GM23338 (cell line): ENCODE measurements around the gene PTPRC. TPM values are rescaled to one million over a fixed set of nuclear protein-coding genes. Genes with fewer than 3 reads are reported as not detected.

ENCODE experiments used
- ATAC-seq: fragments of 200-7000 bp; cut with Tn5 transposase; 3 replicates; pipeline ENCODE4 v1.9.1; 2020
- DNase-seq: peaks from one replicate; pipeline ENCODE4 v3.0.0-alpha.2; 2015; ENCODE audit warnings: low spot score
- H2AFZ ChIP-seq: fragments of 200-600 bp; sonication (generic); 2 replicates; pipeline ENCODE4 v1.8.0; 2016; ENCODE audit warnings: antibody characterized with exemption, mild to moderate bottlenecking, moderate library complexity
- H3F3A ChIP-seq: fragments of 200-600 bp; sonication (generic); replicated peaks from 2 replicates; pipeline ENCODE4 v1.8.0; 2017; ENCODE audit warnings: antibody characterized with exemption, mixed run types, low read depth
- H3K27ac ChIP-seq: fragments of 200-600 bp; sonication (generic); 2 replicates; pipeline ENCODE4 v1.6.1; 2016; ENCODE audit warnings: low read depth
- H3K27me3 ChIP-seq: fragments of 200-600 bp; sonication (generic); 2 replicates; pipeline ENCODE4 v1.8.0; 2016; ENCODE audit warnings: mild to moderate bottlenecking, mixed run types, moderate library complexity; ENCODE audit not compliant: insufficient read depth
- H3K36me3 ChIP-seq: fragments of 200-600 bp; sonication (generic); 2 replicates; pipeline ENCODE4 v1.8.0; 2016; ENCODE audit warnings: mild to moderate bottlenecking; ENCODE audit not compliant: insufficient read depth
- H3K4me1 ChIP-seq: fragments of 200-600 bp; sonication (generic); 2 replicates; pipeline ENCODE4 v1.8.0; 2016; ENCODE audit warnings: mild to moderate bottlenecking, moderate library complexity; ENCODE audit not compliant: insufficient read depth
- H3K4me2 ChIP-seq: fragments of 200-600 bp; sonication (generic); 2 replicates; pipeline ENCODE4 v1.7.1; 2017; ENCODE audit warnings: mixed run types
- H3K4me3 ChIP-seq: fragments of 200-600 bp; sonication (generic); 2 replicates; pipeline ENCODE4 v1.6.1; 2016; ENCODE audit warnings: mixed run types
- H3K79me2 ChIP-seq: fragments of 200-600 bp; sonication (generic); replicated peaks from 2 replicates; pipeline ENCODE4 v1.8.0; 2017; ENCODE audit warnings: mild to moderate bottlenecking; ENCODE audit not compliant: insufficient read depth
- H3K9me2 ChIP-seq: fragments of 200-600 bp; sonication (generic); 2 replicates; pipeline ENCODE4 v1.8.0; 2017; ENCODE audit not compliant: insufficient read depth
- H4K20me1 ChIP-seq: fragments of 200-600 bp; sonication (generic); replicated peaks from 2 replicates; pipeline ENCODE4 v1.8.0; 2017; ENCODE audit warnings: mild to moderate bottlenecking; ENCODE audit not compliant: insufficient read depth
- H3K27ac Mint-ChIP-seq: 2 replicates; pipeline ENCODE4 v1.8.0; 2020; ENCODE audit warnings: inconsistent platforms, mild to moderate bottlenecking, moderate library complexity, mixed read lengths
- H3K27me3 Mint-ChIP-seq: 3 replicates; pipeline ENCODE4 v1.8.0; 2022; ENCODE audit warnings: low read depth, mild to moderate bottlenecking, moderate library complexity, mixed read lengths, inconsistent platforms; ENCODE audit not compliant: insufficient read depth, poor library complexity
- H3K36me3 Mint-ChIP-seq: 3 replicates; pipeline ENCODE4 v1.8.0; 2021; ENCODE audit warnings: low read depth, mild to moderate bottlenecking, inconsistent platforms, moderate library complexity, mixed read lengths
- H3K4me1 Mint-ChIP-seq: 3 replicates; pipeline ENCODE4 v1.8.0; 2020; ENCODE audit warnings: mild to moderate bottlenecking, inconsistent platforms, mixed read lengths
- H3K4me3 Mint-ChIP-seq: 3 replicates; pipeline ENCODE4 v1.8.0; 2021; ENCODE audit warnings: moderate library complexity, mild to moderate bottlenecking, inconsistent platforms, mixed read lengths
- H3K9me3 Mint-ChIP-seq: 3 replicates; pipeline ENCODE4 v1.8.0; 2020; ENCODE audit warnings: moderate library complexity, mild to moderate bottlenecking, inconsistent platforms, mixed read lengths
- CREB1 ChIP-seq: fragments of 250-450 bp; sonication (Bioruptor Pico); IDR thresholded peaks from 2 replicates; pipeline ENCODE4 v1.5.0; 2020; ENCODE audit warnings: low read depth, mild to moderate bottlenecking, moderate library complexity
- CTCF ChIP-seq, 2 experiments: fragments of 200-600 bp in 1 of 2; sonication (generic) in 1 of 2; conservative IDR thresholded peaks; 2 replicates each; pipeline versions ENCODE4 v1.5.1 to v1.6.1; 2016 to 2017; ENCODE audit warnings: antibody characterized with exemption in 2 of 2, low read depth in 2 of 2, mild to moderate bottlenecking in 2 of 2, moderate library complexity in 1 of 2
- ETS1 ChIP-seq: IDR thresholded peaks from 2 replicates; pipeline ENCODE4 v1.6.1; 2016; ENCODE audit warnings: antibody characterized with exemption
- EZH2 ChIP-seq: fragments of 200-600 bp; sonication (generic); IDR thresholded peaks from one replicate; pipeline ENCODE4 v1.8.0; 2017; ENCODE audit warnings: antibody characterized with exemption, mild to moderate bottlenecking, low read depth; ENCODE audit not compliant: unreplicated experiment
- EZH2phosphoT487 ChIP-seq: fragments of 200-600 bp; sonication (generic); IDR thresholded peaks from one replicate; pipeline ENCODE4 v1.8.1; 2018; ENCODE audit warnings: antibody characterized with exemption; ENCODE audit not compliant: unreplicated experiment
- JUNB ChIP-seq: IDR thresholded peaks from one replicate; pipeline ENCODE4 v1.6.1; 2016; ENCODE audit warnings: antibody characterized with exemption; ENCODE audit not compliant: unreplicated experiment
- NANOG ChIP-seq: IDR thresholded peaks from 2 replicates; pipeline ENCODE4 v1.6.1; 2016; ENCODE audit warnings: antibody characterized with exemption, borderline replicate concordance
- POLR2AphosphoS5 ChIP-seq: IDR thresholded peaks from 2 replicates; pipeline ENCODE4 v1.6.1; 2016; ENCODE audit warnings: antibody characterized with exemption, low read depth
- STAT1 ChIP-seq: IDR thresholded peaks from one replicate; pipeline ENCODE4 v1.6.1; 2016; ENCODE audit warnings: antibody characterized with exemption; ENCODE audit not compliant: unreplicated experiment
- ZNF114 ChIP-seq: fragments of 250-450 bp; sonication (Bioruptor Pico); IDR thresholded peaks from 2 replicates; pipeline ENCODE4 v1.5.0; 2020; ENCODE audit warnings: mild to moderate bottlenecking, moderate library complexity
- ZNF331 ChIP-seq: fragments of 250-450 bp; sonication (Bioruptor Pico); IDR thresholded peaks from 2 replicates; pipeline ENCODE4 v1.5.0; 2020; ENCODE audit warnings: low read depth, mild to moderate bottlenecking, moderate library complexity
- polyA plus RNA-seq: library from polyadenylated mRNA; unstranded; fragments of >200 nt; fragmentation: Nextera tagmentation; extraction: Ambion mirVana; gene quantifications from 2 replicates; pipeline ENCODE4 v1.2.1, GENCODE V29; 2016
- total RNA-seq: library from RNA; depleted of rRNA; stranded (reverse); fragments of >200 nt; shearing (Covaris generic); gene quantifications from 2 replicates; pipeline ENCODE4 v1.2.3, GENCODE V29; 2014
- TF ChIP-seq, protein P1 (sequence below): fragments of 250-450 bp; sonication (Bioruptor Pico); IDR thresholded peaks from 2 replicates; pipeline ENCODE4 v1.5.0; 2020; ENCODE audit warnings: mild to moderate bottlenecking, moderate library complexity
- TF ChIP-seq, protein P2 (sequence below): IDR thresholded peaks from one replicate; pipeline ENCODE4 v1.6.1; 2018; ENCODE audit warnings: antibody characterized with exemption; ENCODE audit not compliant: unreplicated experiment

Gene PTPRC
- total and polyA plus RNA-seq, 2 experiments from 2014 or later, result 0.10 to 0.52 TPM

DNA sequence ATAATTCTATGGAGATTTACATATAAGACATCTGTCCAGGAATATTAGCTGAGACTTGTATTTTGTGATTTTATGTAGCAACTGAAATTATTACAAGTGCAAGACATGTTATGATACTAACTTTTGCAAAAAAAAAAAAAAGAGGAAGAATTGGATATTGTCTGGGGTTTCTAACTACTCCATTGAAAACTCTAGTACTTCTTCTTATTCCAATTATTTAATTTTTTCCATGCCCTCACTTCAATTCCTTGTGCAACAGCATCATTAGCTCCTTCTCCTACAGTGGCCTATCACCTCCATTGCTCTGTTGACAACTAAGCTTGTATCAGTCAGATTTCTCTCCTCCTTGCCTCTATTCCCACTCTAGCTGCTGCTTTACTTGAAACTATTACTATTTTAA lies 126.6 kb downstream of the PTPRC start:
- no peak overlapping the region for H3K4me2 ChIP-seq
- Mint-ChIP-seq H3K4me3 (no peak overlapping the region), H3K36me3 (no peaks in the 10 kb centered on the region), H3K27me3 (no peaks in the 10 kb centered on the region), H3K4me1 (peaks cover 7% of the 10 kb centered on the region), H3K27ac (no peak overlapping the region), H3K9me3 (no peaks in the 10 kb centered on the region)
- no peaks in the 10 kb centered on the region for H3K36me3 ChIP-seq
- H3K4me3 ChIP-seq, result no peak overlapping the region
- no peak for ATAC-seq
- no peaks in the 10 kb centered on the region for H3K79me2 ChIP-seq
- H3K27me3 ChIP-seq, result no peaks in the 10 kb centered on the region
- H2AFZ ChIP-seq, result no peak overlapping the region
- H3K4me1 ChIP-seq, result no peaks in the 10 kb centered on the region
- TF ChIP-seq EZH2, result no peak
- TF ChIP-seq STAT1, result no peak
- TF ChIP-seq, protein P1, sequence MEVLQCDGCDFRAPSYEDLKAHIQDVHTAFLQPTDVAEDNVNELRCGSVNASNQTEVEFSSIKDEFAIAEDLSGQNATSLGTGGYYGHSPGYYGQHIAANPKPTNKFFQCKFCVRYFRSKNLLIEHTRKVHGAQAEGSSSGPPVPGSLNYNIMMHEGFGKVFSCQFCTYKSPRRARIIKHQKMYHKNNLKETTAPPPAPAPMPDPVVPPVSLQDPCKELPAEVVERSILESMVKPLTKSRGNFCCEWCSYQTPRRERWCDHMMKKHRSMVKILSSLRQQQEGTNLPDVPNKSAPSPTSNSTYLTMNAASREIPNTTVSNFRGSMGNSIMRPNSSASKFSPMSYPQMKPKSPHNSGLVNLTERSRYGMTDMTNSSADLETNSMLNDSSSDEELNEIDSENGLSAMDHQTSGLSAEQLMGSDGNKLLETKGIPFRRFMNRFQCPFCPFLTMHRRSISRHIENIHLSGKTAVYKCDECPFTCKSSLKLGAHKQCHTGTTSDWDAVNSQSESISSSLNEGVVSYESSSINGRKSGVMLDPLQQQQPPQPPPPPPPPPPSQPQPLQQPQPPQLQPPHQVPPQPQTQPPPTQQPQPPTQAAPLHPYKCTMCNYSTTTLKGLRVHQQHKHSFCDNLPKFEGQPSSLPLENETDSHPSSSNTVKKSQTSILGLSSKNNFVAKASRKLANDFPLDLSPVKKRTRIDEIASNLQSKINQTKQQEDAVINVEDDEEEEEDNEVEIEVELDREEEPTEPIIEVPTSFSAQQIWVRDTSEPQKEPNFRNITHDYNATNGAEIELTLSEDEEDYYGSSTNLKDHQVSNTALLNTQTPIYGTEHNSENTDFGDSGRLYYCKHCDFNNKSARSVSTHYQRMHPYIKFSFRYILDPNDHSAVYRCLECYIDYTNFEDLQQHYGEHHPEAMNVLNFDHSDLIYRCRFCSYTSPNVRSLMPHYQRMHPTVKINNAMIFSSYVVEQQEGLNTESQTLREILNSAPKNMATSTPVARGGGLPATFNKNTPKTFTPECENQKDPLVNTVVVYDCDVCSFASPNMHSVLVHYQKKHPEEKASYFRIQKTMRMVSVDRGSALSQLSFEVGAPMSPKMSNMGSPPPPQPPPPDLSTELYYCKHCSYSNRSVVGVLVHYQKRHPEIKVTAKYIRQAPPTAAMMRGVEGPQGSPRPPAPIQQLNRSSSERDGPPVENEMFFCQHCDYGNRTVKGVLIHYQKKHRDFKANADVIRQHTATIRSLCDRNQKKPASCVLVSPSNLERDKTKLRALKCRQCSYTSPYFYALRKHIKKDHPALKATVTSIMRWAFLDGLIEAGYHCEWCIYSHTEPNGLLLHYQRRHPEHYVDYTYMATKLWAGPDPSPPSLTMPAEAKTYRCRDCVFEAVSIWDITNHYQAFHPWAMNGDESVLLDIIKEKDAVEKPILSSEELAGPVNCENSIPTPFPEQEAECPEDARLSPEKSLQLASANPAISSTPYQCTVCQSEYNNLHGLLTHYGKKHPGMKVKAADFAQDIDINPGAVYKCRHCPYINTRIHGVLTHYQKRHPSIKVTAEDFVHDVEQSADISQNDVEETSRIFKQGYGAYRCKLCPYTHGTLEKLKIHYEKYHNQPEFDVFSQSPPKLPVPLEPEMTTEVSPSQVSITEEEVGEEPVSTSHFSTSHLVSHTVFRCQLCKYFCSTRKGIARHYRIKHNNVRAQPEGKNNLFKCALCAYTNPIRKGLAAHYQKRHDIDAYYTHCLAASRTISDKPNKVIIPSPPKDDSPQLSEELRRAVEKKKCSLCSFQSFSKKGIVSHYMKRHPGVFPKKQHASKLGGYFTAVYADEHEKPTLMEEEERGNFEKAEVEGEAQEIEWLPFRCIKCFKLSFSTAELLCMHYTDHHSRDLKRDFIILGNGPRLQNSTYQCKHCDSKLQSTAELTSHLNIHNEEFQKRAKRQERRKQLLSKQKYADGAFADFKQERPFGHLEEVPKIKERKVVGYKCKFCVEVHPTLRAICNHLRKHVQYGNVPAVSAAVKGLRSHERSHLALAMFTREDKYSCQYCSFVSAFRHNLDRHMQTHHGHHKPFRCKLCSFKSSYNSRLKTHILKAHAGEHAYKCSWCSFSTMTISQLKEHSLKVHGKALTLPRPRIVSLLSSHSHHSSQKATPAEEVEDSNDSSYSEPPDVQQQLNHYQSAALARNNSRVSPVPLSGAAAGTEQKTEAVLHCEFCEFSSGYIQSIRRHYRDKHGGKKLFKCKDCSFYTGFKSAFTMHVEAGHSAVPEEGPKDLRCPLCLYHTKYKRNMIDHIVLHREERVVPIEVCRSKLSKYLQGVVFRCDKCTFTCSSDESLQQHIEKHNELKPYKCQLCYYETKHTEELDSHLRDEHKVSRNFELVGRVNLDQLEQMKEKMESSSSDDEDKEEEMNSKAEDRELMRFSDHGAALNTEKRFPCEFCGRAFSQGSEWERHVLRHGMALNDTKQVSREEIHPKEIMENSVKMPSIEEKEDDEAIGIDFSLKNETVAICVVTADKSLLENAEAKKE (CRISPR knock-in tag), result no peak
- no peak for TF ChIP-seq POLR2AphosphoS5
- TF ChIP-seq ETS1, result no peak
- no peak for TF ChIP-seq CTCF (conservative IDR thresholded peaks at IDR 0.05; ENCODE audit: low read depth in 2 of 2)
- no peak for TF ChIP-seq ZNF114
- no peak for TF ChIP-seq ZNF331 (CRISPR knock-in tag)
- TF ChIP-seq EZH2phosphoT487, result no peak
- no peak for TF ChIP-seq JUNB
- no peak for TF ChIP-seq NANOG
- TF ChIP-seq CREB1, result no peak
- TF ChIP-seq, protein P2, sequence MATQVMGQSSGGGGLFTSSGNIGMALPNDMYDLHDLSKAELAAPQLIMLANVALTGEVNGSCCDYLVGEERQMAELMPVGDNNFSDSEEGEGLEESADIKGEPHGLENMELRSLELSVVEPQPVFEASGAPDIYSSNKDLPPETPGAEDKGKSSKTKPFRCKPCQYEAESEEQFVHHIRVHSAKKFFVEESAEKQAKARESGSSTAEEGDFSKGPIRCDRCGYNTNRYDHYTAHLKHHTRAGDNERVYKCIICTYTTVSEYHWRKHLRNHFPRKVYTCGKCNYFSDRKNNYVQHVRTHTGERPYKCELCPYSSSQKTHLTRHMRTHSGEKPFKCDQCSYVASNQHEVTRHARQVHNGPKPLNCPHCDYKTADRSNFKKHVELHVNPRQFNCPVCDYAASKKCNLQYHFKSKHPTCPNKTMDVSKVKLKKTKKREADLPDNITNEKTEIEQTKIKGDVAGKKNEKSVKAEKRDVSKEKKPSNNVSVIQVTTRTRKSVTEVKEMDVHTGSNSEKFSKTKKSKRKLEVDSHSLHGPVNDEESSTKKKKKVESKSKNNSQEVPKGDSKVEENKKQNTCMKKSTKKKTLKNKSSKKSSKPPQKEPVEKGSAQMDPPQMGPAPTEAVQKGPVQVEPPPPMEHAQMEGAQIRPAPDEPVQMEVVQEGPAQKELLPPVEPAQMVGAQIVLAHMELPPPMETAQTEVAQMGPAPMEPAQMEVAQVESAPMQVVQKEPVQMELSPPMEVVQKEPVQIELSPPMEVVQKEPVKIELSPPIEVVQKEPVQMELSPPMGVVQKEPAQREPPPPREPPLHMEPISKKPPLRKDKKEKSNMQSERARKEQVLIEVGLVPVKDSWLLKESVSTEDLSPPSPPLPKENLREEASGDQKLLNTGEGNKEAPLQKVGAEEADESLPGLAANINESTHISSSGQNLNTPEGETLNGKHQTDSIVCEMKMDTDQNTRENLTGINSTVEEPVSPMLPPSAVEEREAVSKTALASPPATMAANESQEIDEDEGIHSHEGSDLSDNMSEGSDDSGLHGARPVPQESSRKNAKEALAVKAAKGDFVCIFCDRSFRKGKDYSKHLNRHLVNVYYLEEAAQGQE, result no peak
- no peaks in the 10 kb centered on the region for H3K9me2 ChIP-seq
- no peaks in the 10 kb centered on the region for H3F3A ChIP-seq
- no peak overlapping the region for H3K27ac ChIP-seq
- no peak for DNase-seq
- no peaks in the 10 kb centered on the region for H4K20me1 ChIP-seq
